HEK293 (cell line): ENCODE data around the gene MAN1B1.

Experiments used
- HOXC10 ChIP-seq: sonication (generic); formaldehyde crosslinking; IDR thresholded peaks from 2 replicates; pipeline ENCODE4 v1.8.1; 2023; ENCODE audit warnings: mild to moderate bottlenecking, missing genetic modification reagents
- ZBTB7A ChIP-seq: fragments of 450-650 bp; formaldehyde crosslinking; IDR thresholded peaks from 2 replicates; pipeline ENCODE4 v1.5.1; 2016; ENCODE audit warnings: low read depth, missing biosample characterization, missing genetic modification characterization
- ZNF146 ChIP-seq: fragments of 450-650 bp; formaldehyde crosslinking; IDR thresholded peaks from 2 replicates; pipeline ENCODE4 v1.5.1; 2016; ENCODE audit warnings: missing biosample characterization, missing genetic modification characterization
- ZNF274 ChIP-seq, 2 experiments: fragments of 200-500 bp in 1 of 2; fragments of 450-650 bp in 1 of 2; sonication (Bioruptor generic) in 1 of 2; formaldehyde crosslinking in 1 of 2; IDR thresholded peaks; 2 replicates each; pipeline versions ENCODE4 v1.5.1 to v1.6.1; 2014 to 2016; ENCODE audit warnings: borderline replicate concordance in 1 of 2, inconsistent platforms in 1 of 2, low read length in 1 of 2, missing biosample characterization in 1 of 2, missing genetic modification characterization in 1 of 2
- ZNF777 ChIP-seq: fragments of 450-650 bp; formaldehyde crosslinking; IDR thresholded peaks from 2 replicates; pipeline ENCODE4 v1.5.1; 2017; ENCODE audit warnings: missing biosample characterization, missing genetic modification characterization, borderline replicate concordance
- TF ChIP-seq, protein P1 (sequence below): fragments of 450-650 bp; formaldehyde crosslinking; IDR thresholded peaks from 2 replicates; pipeline ENCODE4; 2016; ENCODE audit warnings: missing biosample characterization, missing genetic modification characterization
- TF ChIP-seq, protein P2 (sequence below): fragments of 450-650 bp; formaldehyde crosslinking; IDR thresholded peaks from 2 replicates; pipeline ENCODE4 v1.5.1; 2016; ENCODE audit warnings: missing biosample characterization, missing genetic modification characterization
- TF ChIP-seq, protein P3 (sequence below): fragments of 450-650 bp; formaldehyde crosslinking; IDR thresholded peaks from 2 replicates; pipeline ENCODE4 v1.5.1; 2016; ENCODE audit warnings: missing biosample characterization, missing genetic modification characterization, borderline replicate concordance

DNA sequence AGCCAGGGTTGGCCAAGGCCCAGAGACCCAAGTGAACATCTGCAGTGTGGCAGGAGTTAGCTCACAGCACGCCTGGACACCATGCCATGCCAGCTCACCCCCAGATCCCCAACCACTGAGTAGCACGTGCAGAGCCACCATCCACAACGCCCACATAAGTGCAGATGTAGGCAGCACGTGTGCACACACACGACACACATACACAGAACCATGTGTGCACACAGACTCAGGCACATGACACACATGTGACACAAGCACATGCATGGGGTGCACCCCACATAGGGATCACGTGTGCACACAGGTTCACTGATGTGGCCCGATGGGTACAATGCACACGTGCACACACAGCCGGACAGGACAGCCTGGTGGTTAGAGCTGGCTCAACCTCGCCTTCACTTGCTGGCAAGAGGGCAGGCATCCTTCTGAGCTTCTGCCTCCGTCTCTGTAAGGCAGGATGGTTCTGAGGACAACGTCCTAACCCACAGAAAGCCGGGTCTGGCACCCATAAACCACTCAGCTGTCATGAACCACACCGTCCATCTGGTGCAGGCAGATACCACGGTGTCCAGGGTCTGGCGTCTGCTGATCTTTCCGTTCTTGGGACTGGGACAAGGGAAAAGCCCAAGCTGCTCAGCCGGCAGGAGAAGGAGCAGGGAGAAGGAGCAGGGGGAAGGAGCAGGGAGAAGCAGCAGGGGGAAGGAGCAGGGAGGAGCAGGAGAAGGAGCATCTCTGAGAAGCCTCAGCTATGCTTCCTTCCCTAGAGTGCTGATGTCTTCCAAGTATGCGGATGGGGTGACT is 71.0 kb downstream of the MAN1B1 start:
- TF ChIP-seq HOXC10 (CRISPR knock-in tag) (no peak), ZNF146 (tag by site-specific recombination) (no peak), ZBTB7A (tag by site-specific recombination) (no peak), ZNF777 (tag by site-specific recombination) (no peak), ZNF274 (IDR thresholded peaks at IDR 0.05; ENCODE audit: low read length) (no peak), ZNF274 (tag by site-specific recombination; IDR thresholded peaks at IDR 0.05; ENCODE audit: borderline replicate concordance) (no peak)
- TF ChIP-seq, protein P1, sequence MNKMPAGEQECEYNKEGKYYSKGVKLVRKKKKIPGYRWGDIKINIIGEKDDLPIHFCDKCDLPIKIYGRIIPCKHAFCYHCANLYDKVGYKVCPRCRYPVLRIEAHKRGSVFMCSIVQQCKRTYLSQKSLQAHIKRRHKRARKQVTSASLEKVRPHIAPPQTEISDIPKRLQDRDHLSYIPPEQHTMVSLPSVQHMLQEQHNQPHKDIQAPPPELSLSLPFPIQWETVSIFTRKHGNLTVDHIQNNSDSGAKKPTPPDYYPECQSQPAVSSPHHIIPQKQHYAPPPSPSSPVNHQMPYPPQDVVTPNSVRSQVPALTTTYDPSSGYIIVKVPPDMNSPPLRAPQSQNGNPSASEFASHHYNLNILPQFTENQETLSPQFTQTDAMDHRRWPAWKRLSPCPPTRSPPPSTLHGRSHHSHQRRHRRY (tag by site-specific recombination) = no peak
- TF ChIP-seq, protein P2, sequence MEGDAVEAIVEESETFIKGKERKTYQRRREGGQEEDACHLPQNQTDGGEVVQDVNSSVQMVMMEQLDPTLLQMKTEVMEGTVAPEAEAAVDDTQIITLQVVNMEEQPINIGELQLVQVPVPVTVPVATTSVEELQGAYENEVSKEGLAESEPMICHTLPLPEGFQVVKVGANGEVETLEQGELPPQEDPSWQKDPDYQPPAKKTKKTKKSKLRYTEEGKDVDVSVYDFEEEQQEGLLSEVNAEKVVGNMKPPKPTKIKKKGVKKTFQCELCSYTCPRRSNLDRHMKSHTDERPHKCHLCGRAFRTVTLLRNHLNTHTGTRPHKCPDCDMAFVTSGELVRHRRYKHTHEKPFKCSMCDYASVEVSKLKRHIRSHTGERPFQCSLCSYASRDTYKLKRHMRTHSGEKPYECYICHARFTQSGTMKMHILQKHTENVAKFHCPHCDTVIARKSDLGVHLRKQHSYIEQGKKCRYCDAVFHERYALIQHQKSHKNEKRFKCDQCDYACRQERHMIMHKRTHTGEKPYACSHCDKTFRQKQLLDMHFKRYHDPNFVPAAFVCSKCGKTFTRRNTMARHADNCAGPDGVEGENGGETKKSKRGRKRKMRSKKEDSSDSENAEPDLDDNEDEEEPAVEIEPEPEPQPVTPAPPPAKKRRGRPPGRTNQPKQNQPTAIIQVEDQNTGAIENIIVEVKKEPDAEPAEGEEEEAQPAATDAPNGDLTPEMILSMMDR (tag by site-specific recombination) = no peak
- TF ChIP-seq, protein P3, sequence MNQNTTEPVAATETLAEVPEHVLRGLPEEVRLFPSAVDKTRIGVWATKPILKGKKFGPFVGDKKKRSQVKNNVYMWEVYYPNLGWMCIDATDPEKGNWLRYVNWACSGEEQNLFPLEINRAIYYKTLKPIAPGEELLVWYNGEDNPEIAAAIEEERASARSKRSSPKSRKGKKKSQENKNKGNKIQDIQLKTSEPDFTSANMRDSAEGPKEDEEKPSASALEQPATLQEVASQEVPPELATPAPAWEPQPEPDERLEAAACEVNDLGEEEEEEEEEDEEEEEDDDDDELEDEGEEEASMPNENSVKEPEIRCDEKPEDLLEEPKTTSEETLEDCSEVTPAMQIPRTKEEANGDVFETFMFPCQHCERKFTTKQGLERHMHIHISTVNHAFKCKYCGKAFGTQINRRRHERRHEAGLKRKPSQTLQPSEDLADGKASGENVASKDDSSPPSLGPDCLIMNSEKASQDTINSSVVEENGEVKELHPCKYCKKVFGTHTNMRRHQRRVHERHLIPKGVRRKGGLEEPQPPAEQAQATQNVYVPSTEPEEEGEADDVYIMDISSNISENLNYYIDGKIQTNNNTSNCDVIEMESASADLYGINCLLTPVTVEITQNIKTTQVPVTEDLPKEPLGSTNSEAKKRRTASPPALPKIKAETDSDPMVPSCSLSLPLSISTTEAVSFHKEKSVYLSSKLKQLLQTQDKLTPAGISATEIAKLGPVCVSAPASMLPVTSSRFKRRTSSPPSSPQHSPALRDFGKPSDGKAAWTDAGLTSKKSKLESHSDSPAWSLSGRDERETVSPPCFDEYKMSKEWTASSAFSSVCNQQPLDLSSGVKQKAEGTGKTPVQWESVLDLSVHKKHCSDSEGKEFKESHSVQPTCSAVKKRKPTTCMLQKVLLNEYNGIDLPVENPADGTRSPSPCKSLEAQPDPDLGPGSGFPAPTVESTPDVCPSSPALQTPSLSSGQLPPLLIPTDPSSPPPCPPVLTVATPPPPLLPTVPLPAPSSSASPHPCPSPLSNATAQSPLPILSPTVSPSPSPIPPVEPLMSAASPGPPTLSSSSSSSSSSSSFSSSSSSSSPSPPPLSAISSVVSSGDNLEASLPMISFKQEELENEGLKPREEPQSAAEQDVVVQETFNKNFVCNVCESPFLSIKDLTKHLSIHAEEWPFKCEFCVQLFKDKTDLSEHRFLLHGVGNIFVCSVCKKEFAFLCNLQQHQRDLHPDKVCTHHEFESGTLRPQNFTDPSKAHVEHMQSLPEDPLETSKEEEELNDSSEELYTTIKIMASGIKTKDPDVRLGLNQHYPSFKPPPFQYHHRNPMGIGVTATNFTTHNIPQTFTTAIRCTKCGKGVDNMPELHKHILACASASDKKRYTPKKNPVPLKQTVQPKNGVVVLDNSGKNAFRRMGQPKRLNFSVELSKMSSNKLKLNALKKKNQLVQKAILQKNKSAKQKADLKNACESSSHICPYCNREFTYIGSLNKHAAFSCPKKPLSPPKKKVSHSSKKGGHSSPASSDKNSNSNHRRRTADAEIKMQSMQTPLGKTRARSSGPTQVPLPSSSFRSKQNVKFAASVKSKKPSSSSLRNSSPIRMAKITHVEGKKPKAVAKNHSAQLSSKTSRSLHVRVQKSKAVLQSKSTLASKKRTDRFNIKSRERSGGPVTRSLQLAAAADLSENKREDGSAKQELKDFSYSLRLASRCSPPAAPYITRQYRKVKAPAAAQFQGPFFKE = no peak
